ENCODE results near the gene HDAC4.

The HDAC4 gene

DNA sequence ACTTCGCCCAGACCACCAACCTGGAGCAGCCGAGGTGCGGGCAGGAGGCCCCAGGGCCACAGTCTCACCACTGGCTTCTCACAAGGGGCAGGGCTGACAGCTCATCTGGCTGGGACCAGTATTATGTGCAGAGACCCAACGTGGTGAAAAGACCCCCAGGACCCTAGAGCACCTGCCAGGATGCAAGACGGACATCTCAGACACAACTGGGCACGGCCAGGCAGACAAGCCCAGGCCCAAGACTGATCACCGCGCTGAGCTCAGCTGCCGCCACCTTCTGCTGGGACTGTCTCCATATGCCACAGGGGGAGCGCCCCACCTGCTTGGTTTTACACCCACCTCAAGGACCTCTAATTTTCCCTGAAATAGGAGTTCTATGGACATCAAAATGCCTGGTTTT is 23.2 kb downstream of the HDAC4 start (continued):
- TF ChIP-seq ZNF398 (tag by site-specific recombination; IDR thresholded peaks at IDR 0.05) (no peak), ZNF10 (tag by site-specific recombination; IDR thresholded peaks at IDR 0.05) (no peak), PATZ1 (tag by site-specific recombination; IDR thresholded peaks at IDR 0.05) (no peak), ZNF48 (tag by site-specific recombination; IDR thresholded peaks at IDR 0.05) (no peak), ZNF416 (tag by site-specific recombination; IDR thresholded peaks at IDR 0.05) (no peak), SP2 (tag by site-specific recombination; IDR thresholded peaks at IDR 0.05) (no peak)
- TF ChIP-seq, protein P1, sequence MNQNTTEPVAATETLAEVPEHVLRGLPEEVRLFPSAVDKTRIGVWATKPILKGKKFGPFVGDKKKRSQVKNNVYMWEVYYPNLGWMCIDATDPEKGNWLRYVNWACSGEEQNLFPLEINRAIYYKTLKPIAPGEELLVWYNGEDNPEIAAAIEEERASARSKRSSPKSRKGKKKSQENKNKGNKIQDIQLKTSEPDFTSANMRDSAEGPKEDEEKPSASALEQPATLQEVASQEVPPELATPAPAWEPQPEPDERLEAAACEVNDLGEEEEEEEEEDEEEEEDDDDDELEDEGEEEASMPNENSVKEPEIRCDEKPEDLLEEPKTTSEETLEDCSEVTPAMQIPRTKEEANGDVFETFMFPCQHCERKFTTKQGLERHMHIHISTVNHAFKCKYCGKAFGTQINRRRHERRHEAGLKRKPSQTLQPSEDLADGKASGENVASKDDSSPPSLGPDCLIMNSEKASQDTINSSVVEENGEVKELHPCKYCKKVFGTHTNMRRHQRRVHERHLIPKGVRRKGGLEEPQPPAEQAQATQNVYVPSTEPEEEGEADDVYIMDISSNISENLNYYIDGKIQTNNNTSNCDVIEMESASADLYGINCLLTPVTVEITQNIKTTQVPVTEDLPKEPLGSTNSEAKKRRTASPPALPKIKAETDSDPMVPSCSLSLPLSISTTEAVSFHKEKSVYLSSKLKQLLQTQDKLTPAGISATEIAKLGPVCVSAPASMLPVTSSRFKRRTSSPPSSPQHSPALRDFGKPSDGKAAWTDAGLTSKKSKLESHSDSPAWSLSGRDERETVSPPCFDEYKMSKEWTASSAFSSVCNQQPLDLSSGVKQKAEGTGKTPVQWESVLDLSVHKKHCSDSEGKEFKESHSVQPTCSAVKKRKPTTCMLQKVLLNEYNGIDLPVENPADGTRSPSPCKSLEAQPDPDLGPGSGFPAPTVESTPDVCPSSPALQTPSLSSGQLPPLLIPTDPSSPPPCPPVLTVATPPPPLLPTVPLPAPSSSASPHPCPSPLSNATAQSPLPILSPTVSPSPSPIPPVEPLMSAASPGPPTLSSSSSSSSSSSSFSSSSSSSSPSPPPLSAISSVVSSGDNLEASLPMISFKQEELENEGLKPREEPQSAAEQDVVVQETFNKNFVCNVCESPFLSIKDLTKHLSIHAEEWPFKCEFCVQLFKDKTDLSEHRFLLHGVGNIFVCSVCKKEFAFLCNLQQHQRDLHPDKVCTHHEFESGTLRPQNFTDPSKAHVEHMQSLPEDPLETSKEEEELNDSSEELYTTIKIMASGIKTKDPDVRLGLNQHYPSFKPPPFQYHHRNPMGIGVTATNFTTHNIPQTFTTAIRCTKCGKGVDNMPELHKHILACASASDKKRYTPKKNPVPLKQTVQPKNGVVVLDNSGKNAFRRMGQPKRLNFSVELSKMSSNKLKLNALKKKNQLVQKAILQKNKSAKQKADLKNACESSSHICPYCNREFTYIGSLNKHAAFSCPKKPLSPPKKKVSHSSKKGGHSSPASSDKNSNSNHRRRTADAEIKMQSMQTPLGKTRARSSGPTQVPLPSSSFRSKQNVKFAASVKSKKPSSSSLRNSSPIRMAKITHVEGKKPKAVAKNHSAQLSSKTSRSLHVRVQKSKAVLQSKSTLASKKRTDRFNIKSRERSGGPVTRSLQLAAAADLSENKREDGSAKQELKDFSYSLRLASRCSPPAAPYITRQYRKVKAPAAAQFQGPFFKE (tag by site-specific recombination; IDR thresholded peaks at IDR 0.05; ENCODE audit: borderline replicate concordance), result no peak
- TF ChIP-seq, protein P2, sequence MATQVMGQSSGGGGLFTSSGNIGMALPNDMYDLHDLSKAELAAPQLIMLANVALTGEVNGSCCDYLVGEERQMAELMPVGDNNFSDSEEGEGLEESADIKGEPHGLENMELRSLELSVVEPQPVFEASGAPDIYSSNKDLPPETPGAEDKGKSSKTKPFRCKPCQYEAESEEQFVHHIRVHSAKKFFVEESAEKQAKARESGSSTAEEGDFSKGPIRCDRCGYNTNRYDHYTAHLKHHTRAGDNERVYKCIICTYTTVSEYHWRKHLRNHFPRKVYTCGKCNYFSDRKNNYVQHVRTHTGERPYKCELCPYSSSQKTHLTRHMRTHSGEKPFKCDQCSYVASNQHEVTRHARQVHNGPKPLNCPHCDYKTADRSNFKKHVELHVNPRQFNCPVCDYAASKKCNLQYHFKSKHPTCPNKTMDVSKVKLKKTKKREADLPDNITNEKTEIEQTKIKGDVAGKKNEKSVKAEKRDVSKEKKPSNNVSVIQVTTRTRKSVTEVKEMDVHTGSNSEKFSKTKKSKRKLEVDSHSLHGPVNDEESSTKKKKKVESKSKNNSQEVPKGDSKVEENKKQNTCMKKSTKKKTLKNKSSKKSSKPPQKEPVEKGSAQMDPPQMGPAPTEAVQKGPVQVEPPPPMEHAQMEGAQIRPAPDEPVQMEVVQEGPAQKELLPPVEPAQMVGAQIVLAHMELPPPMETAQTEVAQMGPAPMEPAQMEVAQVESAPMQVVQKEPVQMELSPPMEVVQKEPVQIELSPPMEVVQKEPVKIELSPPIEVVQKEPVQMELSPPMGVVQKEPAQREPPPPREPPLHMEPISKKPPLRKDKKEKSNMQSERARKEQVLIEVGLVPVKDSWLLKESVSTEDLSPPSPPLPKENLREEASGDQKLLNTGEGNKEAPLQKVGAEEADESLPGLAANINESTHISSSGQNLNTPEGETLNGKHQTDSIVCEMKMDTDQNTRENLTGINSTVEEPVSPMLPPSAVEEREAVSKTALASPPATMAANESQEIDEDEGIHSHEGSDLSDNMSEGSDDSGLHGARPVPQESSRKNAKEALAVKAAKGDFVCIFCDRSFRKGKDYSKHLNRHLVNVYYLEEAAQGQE (tag by site-specific recombination; IDR thresholded peaks at IDR 0.05), result no peak

DNA sequence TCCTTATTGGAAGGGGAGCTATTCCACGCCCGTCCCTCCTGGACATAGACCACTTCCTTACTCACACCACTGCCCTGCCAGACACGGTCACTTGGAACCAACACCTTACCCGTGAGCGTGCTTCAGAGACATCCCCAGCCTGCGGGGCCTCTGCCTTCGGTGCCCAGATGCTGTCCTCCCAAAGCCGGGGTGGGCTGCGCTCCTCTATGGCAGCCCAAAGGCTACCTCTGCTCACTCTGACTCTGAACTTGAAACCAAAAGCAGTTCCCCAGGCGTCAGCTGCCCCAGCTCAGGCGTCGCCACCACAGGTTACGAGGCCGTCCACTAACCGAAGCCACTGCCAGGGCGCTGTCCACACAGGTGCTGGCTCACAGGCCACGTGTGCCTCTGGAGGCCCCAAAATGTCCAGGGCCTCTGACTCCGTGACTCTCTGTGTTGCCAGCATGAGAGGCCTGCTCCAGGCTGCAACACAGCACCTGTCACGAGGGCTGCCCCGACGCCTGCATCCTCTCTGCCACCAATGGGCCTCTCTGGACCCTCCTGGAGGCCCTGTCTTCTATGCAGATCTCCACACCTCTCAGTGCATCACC is 23.8 kb downstream of the HDAC4 start:
- ChIA-PET CTCF (interaction anchor here (0.7 kb wide), 1 partner anchor 600 kb away, joined by 3 read pairs; no protein-coding TSS in a partner anchor), POLR2A (no interaction called here)
- no peaks in the 10 kb centered on the region for H3K36me3 ChIP-seq (ENCODE audit: control insufficient read depth in 2 of 2, insufficient read depth in 1 of 2, low read length in 2 of 2)
- H3K9me3 ChIP-seq (ENCODE audit: control insufficient read depth, insufficient read depth, low read depth, low read length), result no peaks in the 10 kb centered on the region
- no peak overlapping the region for H3K27ac ChIP-seq (ENCODE audit: extremely low read depth, low read depth, low read length)
- no peak overlapping the region for H3K4me3 ChIP-seq (ENCODE audit: low read depth, low read length)
- no peaks in the 10 kb centered on the region for H3K4me1 ChIP-seq (ENCODE audit: control insufficient read depth, insufficient read depth, low read length)
- no peak for TF ChIP-seq ZNF449 (tag by site-specific recombination; IDR thresholded peaks at IDR 0.05)
- no peak for TF ChIP-seq MZF1 (tag by site-specific recombination; IDR thresholded peaks at IDR 0.05; ENCODE audit: borderline replicate concordance)
- TF ChIP-seq, protein P3, sequence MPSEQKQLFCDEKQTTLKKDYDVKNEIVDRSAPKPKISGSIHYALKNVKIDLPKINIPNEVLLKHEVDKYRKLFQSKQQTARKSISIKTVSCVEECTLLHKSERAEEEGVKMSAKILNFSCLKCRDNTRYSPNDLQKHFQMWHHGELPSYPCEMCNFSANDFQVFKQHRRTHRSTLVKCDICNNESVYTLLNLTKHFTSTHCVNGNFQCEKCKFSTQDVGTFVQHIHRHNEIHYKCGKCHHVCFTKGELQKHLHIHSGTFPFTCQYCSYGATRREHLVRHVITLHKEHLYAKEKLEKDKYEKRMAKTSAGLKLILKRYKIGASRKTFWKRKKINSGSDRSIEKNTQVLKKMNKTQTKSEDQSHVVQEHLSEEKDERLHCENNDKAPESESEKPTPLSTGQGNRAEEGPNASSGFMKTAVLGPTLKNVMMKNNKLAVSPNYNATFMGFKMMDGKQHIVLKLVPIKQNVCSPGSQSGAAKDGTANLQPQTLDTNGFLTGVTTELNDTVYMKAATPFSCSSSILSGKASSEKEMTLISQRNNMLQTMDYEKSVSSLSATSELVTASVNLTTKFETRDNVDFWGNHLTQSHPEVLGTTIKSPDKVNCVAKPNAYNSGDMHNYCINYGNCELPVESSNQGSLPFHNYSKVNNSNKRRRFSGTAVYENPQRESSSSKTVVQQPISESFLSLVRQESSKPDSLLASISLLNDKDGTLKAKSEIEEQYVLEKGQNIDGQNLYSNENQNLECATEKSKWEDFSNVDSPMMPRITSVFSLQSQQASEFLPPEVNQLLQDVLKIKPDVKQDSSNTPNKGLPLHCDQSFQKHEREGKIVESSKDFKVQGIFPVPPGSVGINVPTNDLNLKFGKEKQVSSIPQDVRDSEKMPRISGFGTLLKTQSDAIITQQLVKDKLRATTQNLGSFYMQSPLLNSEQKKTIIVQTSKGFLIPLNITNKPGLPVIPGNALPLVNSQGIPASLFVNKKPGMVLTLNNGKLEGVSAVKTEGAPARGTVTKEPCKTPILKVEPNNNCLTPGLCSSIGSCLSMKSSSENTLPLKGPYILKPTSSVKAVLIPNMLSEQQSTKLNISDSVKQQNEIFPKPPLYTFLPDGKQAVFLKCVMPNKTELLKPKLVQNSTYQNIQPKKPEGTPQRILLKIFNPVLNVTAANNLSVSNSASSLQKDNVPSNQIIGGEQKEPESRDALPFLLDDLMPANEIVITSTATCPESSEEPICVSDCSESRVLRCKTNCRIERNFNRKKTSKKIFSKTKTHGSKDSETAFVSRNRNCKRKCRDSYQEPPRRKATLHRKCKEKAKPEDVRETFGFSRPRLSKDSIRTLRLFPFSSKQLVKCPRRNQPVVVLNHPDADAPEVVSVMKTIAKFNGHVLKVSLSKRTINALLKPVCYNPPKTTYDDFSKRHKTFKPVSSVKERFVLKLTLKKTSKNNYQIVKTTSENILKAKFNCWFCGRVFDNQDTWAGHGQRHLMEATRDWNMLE (tag by site-specific recombination; conservative IDR thresholded peaks at IDR 0.05; ENCODE audit: low read depth), result no peak
- no peak for TF ChIP-seq ZNF549 (tag by site-specific recombination; IDR thresholded peaks at IDR 0.05)
- TF ChIP-seq ZNF311 (tag by site-specific recombination; IDR thresholded peaks at IDR 0.05; ENCODE audit: borderline replicate concordance), result no peak
- TF ChIP-seq KLF7 (tag by site-specific recombination; IDR thresholded peaks at IDR 0.05; ENCODE audit: borderline replicate concordance), result no peak
- TF ChIP-seq EGR2 (tag by site-specific recombination; IDR thresholded peaks at IDR 0.05; ENCODE audit: low read depth), result no peak
